Mucosa of gallbladder (tissue), 1 donor: Measurements from ENCODE around the gene DTYMK. TPM values are rescaled to one million over a fixed set of nuclear protein-coding genes. Genes with fewer than 3 reads are reported as not detected.
A peak's percentile ranks its signal among the peaks of the same experiment; 100 is the strongest.

Experiments used
- DNase-seq: peaks from one replicate; pipeline ENCODE4 v3.0.0-alpha.2; 2020; ENCODE audit warnings: low spot score
- total RNA-seq: library from RNA; stranded (reverse); gene quantifications from one replicate; pipeline ENCODE4 v1.2.1, GENCODE V29; 2021
- donor health status: DM: no; HTN: no; CAD: no.

The DTYMK gene
- total RNA-seq, 1 donor from 2014 or later, result 26.2 TPM

- DNase-seq, result no peak
These were observed 16.5 kb upstream of the DTYMK start for GRCh38 chr2:241703032-241703604.

- DNase-seq, result peak; percentile 79
These were observed 15.8 kb upstream of the DTYMK start for GRCh38 chr2:241702155-241703031.

- DNase-seq, result peak; percentile 97
These were observed 15.0 kb upstream of the DTYMK start, which contains the start of gene ING5 for GRCh38 chr2:241701399-241702154. ING5 (plus strand) TSS chr2:241702039; CDS start chr2:241702066, 27 bp downstream.

GRCh38 chr2:241701149-241701398 lies 14.5 kb upstream of the DTYMK start:
- DNase-seq, result no peak

GRCh38 chr2:241695651-241696050 lies 9.0 kb upstream of the DTYMK start:
- no peak for DNase-seq

GRCh38 chr2:241692448-241692847 lies 5.8 kb upstream of the DTYMK start:
- DNase-seq, result no peak

GRCh38 chr2:241690202-241690717 lies 3.6 kb upstream of the DTYMK start:
- no peak for DNase-seq

- DNase-seq, result no peak
These were observed 2.7 kb upstream of the DTYMK start for GRCh38 chr2:241689306-241689705.

- DNase-seq, result no peak
These were observed 328 bp downstream of the DTYMK start for GRCh38 chr2:241686324-241686649.

GRCh38 chr2:241680827-241681599 lies 5.6 kb downstream of the DTYMK start:
- peak; percentile 25 for DNase-seq

- no peak for DNase-seq
These were observed 6.6 kb downstream of the DTYMK start for GRCh38 chr2:241680044-241680443.

GRCh38 chr2:241678784-241679540 lies 7.7 kb downstream of the DTYMK start:
- no peak for DNase-seq

GRCh38 chr2:241678307-241678706 lies 8.3 kb downstream of the DTYMK start:
- DNase-seq, result no peak

GRCh38 chr2:241677392-241677791 lies 9.2 kb downstream of the DTYMK start:
- no peak for DNase-seq

GRCh38 chr2:241676665-241677064 lies 9.9 kb downstream of the DTYMK start:
- DNase-seq, result no peak

- DNase-seq, result no peak
These were observed 10.7 kb downstream of the DTYMK start for GRCh38 chr2:241675885-241676284.

- no peak for DNase-seq
These were observed 12.6 kb downstream of the DTYMK start for GRCh38 chr2:241673797-241674725.

GRCh38 chr2:241673189-241673663 lies 13.4 kb downstream of the DTYMK start:
- no peak for DNase-seq

GRCh38 chr2:241672243-241673188 lies 14.1 kb downstream of the DTYMK start:
- no peak for DNase-seq
